Adipocyte (in vitro differentiated cells): ENCODE data around the gene ALG2.

ENCODE experiments used
- DNase-seq: peaks from one replicate; pipeline ENCODE4 v3.0.0-alpha.2; 2015; ENCODE audit warnings: low read depth
- H3K27me3 ChIP-seq: replicated peaks from 2 replicates; pipeline ENCODE4 v1.7.0; 2013; ENCODE audit warnings: mild to moderate bottlenecking, low read length, moderate library complexity; ENCODE audit not compliant: control insufficient read depth, insufficient read depth
- H3K36me3 ChIP-seq: 2 replicates; pipeline ENCODE4 v1.7.0; 2013; ENCODE audit warnings: low read length, mild to moderate bottlenecking, moderate library complexity; ENCODE audit not compliant: control insufficient read depth, insufficient read depth, severe bottlenecking
- H3K4me1 ChIP-seq: 2 replicates; pipeline ENCODE4 v1.7.0; 2013; ENCODE audit warnings: mild to moderate bottlenecking, low read length, moderate library complexity; ENCODE audit not compliant: control insufficient read depth, insufficient read depth
- H3K4me3 ChIP-seq: 2 replicates; pipeline ENCODE4 v1.7.0; 2013; ENCODE audit warnings: mild to moderate bottlenecking, low read length, moderate library complexity
- H3K9ac ChIP-seq: 2 replicates; pipeline ENCODE4 v1.7.0; 2013; ENCODE audit warnings: mild to moderate bottlenecking, low read length, moderate library complexity
- H3K9me3 ChIP-seq: 2 replicates; pipeline ENCODE4 v1.7.0; 2013; ENCODE audit warnings: mild to moderate bottlenecking, low read length, moderate library complexity; ENCODE audit not compliant: control insufficient read depth

The ALG2 gene

GRCh38 chr9:99221621-99222415 is at the start of gene ALG2, which contains the start of gene SEC61B:
Gene ALG2, minus strand, starts transcription at chr9:99221942. Its CDS starts 48 bp downstream, at chr9:99221894.
Gene SEC61B, plus strand, starts transcription at chr9:99222282. Its CDS starts 82 bp downstream, at chr9:99222364.
- Histone ChIP-seq H3K9ac (peak within 1 kb of the TSS; percentile 99), H3K4me1 (peaks cover 56% of the 10 kb centered on the region), H3K9me3 (no peaks in the 10 kb centered on the region), H3K27me3 (no peaks in the 10 kb centered on the region), H3K36me3 (peaks cover 41% of the 10 kb centered on the region), H3K4me3 (peak within 1 kb of the TSS; percentile 99)
- DNase-seq = peak; percentile 98

- DNase-seq = no peak
- Histone ChIP-seq H3K4me1 (peaks cover 16% of the 10 kb centered on the region), H3K27me3 (no peaks in the 10 kb centered on the region), H3K9me3 (no peaks in the 10 kb centered on the region), H3K36me3 (no peaks in the 10 kb centered on the region), H3K9ac (no peak overlapping the region), H3K4me3 (no peak overlapping the region)
These were observed 48.7 kb upstream of the ALG2 start for GRCh38 chr9:99270491-99270890.

DNA sequence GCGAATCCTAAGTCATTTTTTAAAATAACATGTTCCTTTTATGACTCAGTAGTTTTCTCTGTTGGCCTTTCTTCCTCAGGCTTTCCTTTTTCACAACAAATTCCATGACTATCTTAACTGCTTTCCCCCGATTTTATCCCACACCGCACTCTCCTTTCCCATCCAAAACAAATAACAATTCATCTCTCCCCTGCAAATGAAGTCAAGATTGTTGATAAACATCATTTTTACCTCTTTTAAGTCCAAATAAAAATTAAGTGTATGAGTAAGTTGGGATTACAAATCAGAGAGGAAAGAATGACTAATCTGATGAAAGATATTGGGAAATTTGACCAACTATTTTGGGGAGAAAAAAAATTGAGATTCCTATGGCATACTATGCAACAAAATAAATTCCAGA is 47.7 kb upstream of the ALG2 start:
- Histone ChIP-seq H3K27me3 (no peaks in the 10 kb centered on the region), H3K4me3 (no peak overlapping the region), H3K36me3 (no peaks in the 10 kb centered on the region), H3K4me1 (peaks cover 16% of the 10 kb centered on the region), H3K9me3 (no peaks in the 10 kb centered on the region), H3K9ac (peak overlapping the region; percentile 53)
- DNase-seq = peak; percentile 77

- H3K9me3 ChIP-seq = no peaks in the 10 kb centered on the region
- no peak overlapping the region for H3K4me3 ChIP-seq
- H3K36me3 ChIP-seq = no peaks in the 10 kb centered on the region
- DNase-seq = peak; percentile 91
- peaks cover 16% of the 10 kb centered on the region for H3K4me1 ChIP-seq
- H3K9ac ChIP-seq = peak overlapping the region; percentile 4
- H3K27me3 ChIP-seq = no peaks in the 10 kb centered on the region
These were observed 44.7 kb upstream of the ALG2 start for GRCh38 chr9:99266255-99267023.

DNA sequence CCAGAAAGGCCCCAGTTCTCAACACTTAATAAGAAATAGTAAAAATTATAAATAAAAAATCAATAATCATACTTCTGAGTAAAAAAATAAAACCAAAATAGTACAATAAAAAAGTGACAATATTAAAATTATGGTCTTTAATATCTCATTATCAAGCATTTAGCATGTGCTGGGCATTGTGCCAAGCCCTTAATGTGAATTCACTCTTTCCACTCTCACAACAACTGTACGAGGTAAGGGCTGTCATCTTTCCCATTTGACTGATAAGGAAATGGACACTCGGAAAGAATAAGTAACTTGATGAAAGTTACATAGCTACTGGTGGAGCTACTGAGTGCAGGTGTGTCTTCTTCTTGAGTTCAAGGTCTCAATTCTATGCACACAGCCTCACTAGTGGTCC is 43.9 kb upstream of the ALG2 start:
- Histone ChIP-seq H3K9me3 (no peaks in the 10 kb centered on the region), H3K36me3 (no peaks in the 10 kb centered on the region), H3K4me1 (peaks cover 16% of the 10 kb centered on the region), H3K9ac (no peak overlapping the region), H3K27me3 (no peaks in the 10 kb centered on the region), H3K4me3 (no peak overlapping the region)
- no peak for DNase-seq

DNA sequence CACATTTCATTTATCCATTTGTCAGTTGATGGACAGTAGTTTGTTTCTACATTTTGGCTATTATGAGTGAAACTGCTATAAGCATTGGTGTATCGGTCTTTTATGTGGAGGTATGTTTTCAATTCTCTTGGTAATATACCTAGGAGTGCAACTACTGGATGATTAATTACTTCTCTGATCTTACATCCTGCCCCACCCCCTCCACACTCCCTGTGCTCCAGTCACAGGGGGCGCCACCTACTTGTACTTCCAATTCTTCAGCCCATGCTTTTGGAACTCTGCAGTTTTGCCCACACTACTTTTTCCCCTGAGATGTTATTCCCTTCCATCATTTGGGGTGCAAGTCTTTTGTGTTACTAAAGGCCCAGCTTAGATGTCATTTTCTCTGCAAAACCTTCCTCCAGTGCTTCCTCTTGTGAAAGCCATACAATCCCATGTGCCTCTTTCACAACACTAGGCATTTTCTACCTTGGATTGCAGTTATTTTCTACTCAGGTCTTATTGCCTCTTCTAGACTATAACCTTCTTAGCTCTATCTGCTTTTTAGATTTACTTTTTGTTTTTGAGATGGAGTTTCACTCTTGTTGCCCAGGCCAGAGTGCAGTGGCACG is 42.4 kb upstream of the ALG2 start:
- H3K9ac ChIP-seq = no peak overlapping the region
- H3K4me1 ChIP-seq = peaks cover 18% of the 10 kb centered on the region
- no peaks in the 10 kb centered on the region for H3K36me3 ChIP-seq
- peak; percentile 34 for DNase-seq
- no peak overlapping the region for H3K4me3 ChIP-seq
- no peaks in the 10 kb centered on the region for H3K9me3 ChIP-seq
- H3K27me3 ChIP-seq = no peaks in the 10 kb centered on the region

DNA sequence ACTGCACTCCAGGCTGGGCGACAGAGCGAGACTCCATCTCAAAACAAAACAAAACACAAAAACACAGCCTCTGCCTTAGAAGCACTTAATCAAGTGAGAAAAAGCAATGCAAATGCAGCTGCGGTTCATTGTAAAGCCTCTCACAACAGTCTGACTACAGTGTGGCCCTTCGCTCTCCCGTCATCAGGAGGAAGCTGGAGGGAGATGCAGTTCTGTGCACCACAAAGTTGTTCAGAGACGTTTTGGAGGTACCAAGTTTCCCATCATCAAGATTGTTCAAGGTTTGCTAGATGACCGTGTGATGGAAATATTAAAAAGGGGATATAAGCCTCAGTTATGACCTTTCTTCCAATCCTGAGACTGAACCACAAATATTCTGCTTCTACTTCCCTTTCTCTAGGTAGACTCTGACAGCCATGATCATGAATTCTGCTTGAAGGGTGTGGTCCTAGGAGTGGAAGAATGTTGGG is 41.2 kb upstream of the ALG2 start:
- Histone ChIP-seq H3K9ac (no peak overlapping the region), H3K36me3 (no peaks in the 10 kb centered on the region), H3K4me3 (no peak overlapping the region), H3K27me3 (peaks cover under 1% of the 10 kb centered on the region), H3K9me3 (no peaks in the 10 kb centered on the region), H3K4me1 (peaks cover 18% of the 10 kb centered on the region)
- no peak for DNase-seq

- no peak for DNase-seq
- H3K36me3 ChIP-seq = no peaks in the 10 kb centered on the region
- H3K9ac ChIP-seq = no peak overlapping the region
- H3K4me3 ChIP-seq = no peak overlapping the region
- no peaks in the 10 kb centered on the region for H3K9me3 ChIP-seq
- peaks cover 18% of the 10 kb centered on the region for H3K4me1 ChIP-seq
- peaks cover 4% of the 10 kb centered on the region for H3K27me3 ChIP-seq
These were observed 40.2 kb upstream of the ALG2 start for GRCh38 chr9:99261923-99262322.

GRCh38 chr9:99259231-99259918 is 37.6 kb upstream of the ALG2 start:
- peak; percentile 26 for DNase-seq

GRCh38 chr9:99257723-99258389 is 36.1 kb upstream of the ALG2 start:
- Histone ChIP-seq H3K27me3 (peaks cover 10% of the 10 kb centered on the region), H3K9ac (no peak overlapping the region), H3K4me1 (peaks cover 12% of the 10 kb centered on the region), H3K36me3 (no peaks in the 10 kb centered on the region), H3K4me3 (no peak overlapping the region), H3K9me3 (no peaks in the 10 kb centered on the region)
- DNase-seq = no peak

More at GRCh38 chr9:99259231-99259918, 37.6 kb upstream of the ALG2 start:
- H3K4me1 ChIP-seq = peaks cover 12% of the 10 kb centered on the region
- H3K9me3 ChIP-seq = no peaks in the 10 kb centered on the region
- H3K9ac ChIP-seq = peak overlapping the region; percentile 80
- peak overlapping the region; percentile 72 for H3K4me3 ChIP-seq
- H3K27me3 ChIP-seq = peaks cover 10% of the 10 kb centered on the region
- no peaks in the 10 kb centered on the region for H3K36me3 ChIP-seq
